Transverse colon (tissue), 4 donors: Measurements from ENCODE around the gene HOXB4. TPM values are rescaled to one million over a fixed set of nuclear protein-coding genes. Genes with fewer than 3 reads are reported as not detected.
"Not testable (repeated sequence)": the region's sequence is repeated elsewhere in the genome, so short reads cannot be mapped to it uniquely, and the experiment has no call there.

ENCODE experiments used
- DNase-seq: peaks from one replicate; pipeline ENCODE4 v3.0.0-alpha.2; 2019
- H3K27ac ChIP-seq, 4 donors: fragments of 200-600 bp; sonication (generic); 2 replicates each; pipeline ENCODE4 v1.5.1; 2016 to 2018; ENCODE audit warnings: inconsistent platforms in 4 of 4
- H3K27me3 ChIP-seq: fragments of 200-600 bp; sonication (generic); 2 replicates; pipeline ENCODE4 v1.5.1; 2017; ENCODE audit warnings: inconsistent platforms
- H3K36me3 ChIP-seq, 4 donors: fragments of 200-600 bp; sonication (generic); 2 replicates each; pipeline ENCODE4 v1.5.1; 2017 to 2019; ENCODE audit warnings: inconsistent platforms in 4 of 4
- H3K4me1 ChIP-seq, 4 donors: fragments of 200-600 bp; sonication (generic); 2 replicates each; pipeline ENCODE4 v1.5.1; 2017 to 2020; ENCODE audit warnings: inconsistent platforms in 4 of 4
- H3K4me3 ChIP-seq, 4 donors: fragments of 200-600 bp; sonication (generic); 1 replicate in 1 of 4; 2 replicates in 3 of 4; pipeline versions ENCODE4 v1.5.1 to v1.6.1; 2017 to 2019; ENCODE audit warnings: inconsistent platforms in 4 of 4
- H3K9me3 ChIP-seq, 2 donors: fragments of 200-600 bp; sonication (generic); 2 replicates each; pipeline ENCODE4 v1.5.1; 2017 to 2019; ENCODE audit warnings: inconsistent platforms in 2 of 2
- CTCF ChIP-seq, 5 experiments: fragments of 200-600 bp in 3 of 5; fragments of 450-650 bp in 2 of 5; sonication (generic) in 3 of 5; IDR thresholded peaks; 1 replicate in 2 of 5; 2 replicates in 3 of 5; pipeline ENCODE4 v1.5.1; 2016 to 2017; ENCODE audit warnings: antibody characterized with exemption in 5 of 5, inconsistent platforms in 3 of 5, mild to moderate bottlenecking in 2 of 5, moderate library complexity in 1 of 5
- EP300 ChIP-seq: sonication (generic); formaldehyde crosslinking; IDR thresholded peaks from one replicate; pipeline ENCODE4 v1.6.1; 2017; ENCODE audit warnings: antibody characterized with exemption, low read depth
- POLR2A ChIP-seq: fragments of 450-650 bp; IDR thresholded peaks from one replicate; pipeline ENCODE4 v1.6.1; 2016; ENCODE audit warnings: antibody characterized with exemption, mild to moderate bottlenecking, moderate library complexity
- POLR2AphosphoS5 ChIP-seq, 3 donors: sonication (generic); formaldehyde crosslinking; IDR thresholded peaks; one replicate each; pipeline ENCODE4 v1.6.1; 2016; ENCODE audit warnings: antibody characterized with exemption in 3 of 3
- WGBS, 2 donors: methylation state at CpG; one replicate each; pipeline ENCODE4 v1.1.5; 2018; ENCODE audit warnings: low coverage in 1 of 2; 5-methylcytosine and 5-hydroxymethylcytosine counted together
- in situ Hi-C, 4 donors: fragments of 200-750 bp; cut with MboI; loops; one replicate each; pipeline versions ENCODE4 v1.15.0 to v1.15.1; 2017; ENCODE audit warnings: low sequenced_read_pairs in 3 of 4, low pct_ligation_motif_present in 1 of 4, low pct_unique_long_range_greater_than_20kb in 1 of 4
- intact Hi-C: fragments of 100-400 bp; cut with DNase I; formaldehyde crosslinking; loops from one replicate; pipeline ENCODE4 v1.15.1; 2023; ENCODE audit warnings: low total_unique reads
- total RNA-seq, 4 donors: library from RNA; depleted of rRNA; stranded (reverse); fragments of >200 nt; gene quantifications; one replicate each; pipeline ENCODE4 v1.1.0, GENCODE V29; 2016

HOXB4 gene
- total RNA-seq, 4 donors from 2014 or later: 1.9 to 4.8 (median 2.0) TPM; not detected in 1

GRCh38 chr17:48539177-48539576, 39.0 kb downstream of the HOXB4 start:
- TF ChIP-seq EP300 (no peak), POLR2AphosphoS5 (IDR thresholded peaks at IDR 0.05) (no peak), POLR2A (no peak), CTCF (IDR thresholded peaks at IDR 0.05) (no peak)
- peaks cover 17% of the 10 kb centered on the region for H3K27me3 ChIP-seq

GRCh38 chr17:48537316-48537715, 40.8 kb downstream of the HOXB4 start:
- intact Hi-C loops (no loop called here), in situ Hi-C loops (no loop called here)
- no peak for DNase-seq
- H3K4me3 ChIP-seq: no peak overlapping the region
- no peak for TF ChIP-seq CTCF (IDR thresholded peaks at IDR 0.05)
- TF ChIP-seq EP300: no peak
- TF ChIP-seq POLR2AphosphoS5 (IDR thresholded peaks at IDR 0.05): no peak
- no peak for TF ChIP-seq POLR2A
- peaks cover 0 to 7% (median 0%) of the 10 kb centered on the region in 4 donors for H3K4me1 ChIP-seq
- no peaks in the 10 kb centered on the region for H3K9me3 ChIP-seq
- peaks cover 6% of the 10 kb centered on the region for H3K27me3 ChIP-seq
- H3K36me3 ChIP-seq: no peaks in the 10 kb centered on the region
- 94% methylated on average over 3 of the region's 3 CpGs for WGBS, 2 donors
- no peak overlapping the region for H3K27ac ChIP-seq

More at GRCh38 chr17:48539177-48539576, 39.0 kb downstream of the HOXB4 start:
- peak overlapping the region in 2 of 4 donors; percentile 94 to 95 for H3K27ac ChIP-seq
- peaks cover 0 to 20% (median 2%) of the 10 kb centered on the region in 4 donors for H3K4me1 ChIP-seq
- in situ Hi-C loops (no loop called here), intact Hi-C loops (no loop called here)
- H3K9me3 ChIP-seq: no peaks in the 10 kb centered on the region
- no peak for DNase-seq
- no peak overlapping the region for H3K4me3 ChIP-seq
- no peaks in the 10 kb centered on the region for H3K36me3 ChIP-seq
- WGBS, 2 donors: 72 to 88% methylated on average over 2 to 4 of the region's 4 CpGs

- intact Hi-C loops, in situ Hi-C loops, H3K27me3 ChIP-seq, H3K36me3 ChIP-seq, H3K4me3 ChIP-seq, DNase-seq, H3K4me1 ChIP-seq, H3K9me3 ChIP-seq, H3K27ac ChIP-seq: not testable (repeated sequence)
- WGBS, 2 donors: 90 to 95% methylated on average over 4 to 9 of the region's 9 CpGs
These were observed 42.2 kb downstream of the HOXB4 start for GRCh38 chr17:48535793-48536559.

GRCh38 chr17:48532261-48532660, 45.9 kb downstream of the HOXB4 start:
- intact Hi-C loops (no loop called here), in situ Hi-C loops (no loop called here)
- 74 to 88% methylated on average over 7 to 8 of the region's 8 CpGs for WGBS, 2 donors
- H3K4me3 ChIP-seq: no peak overlapping the region
- no peaks in the 10 kb centered on the region for H3K9me3 ChIP-seq
- TF ChIP-seq POLR2A (no peak), POLR2AphosphoS5 (IDR thresholded peaks at IDR 0.05) (no peak), EP300 (no peak), CTCF (IDR thresholded peaks at IDR 0.05) (no peak)
- peaks cover 0 to 2% (median 0%) of the 10 kb centered on the region in 4 donors for H3K4me1 ChIP-seq
- peaks cover 13% of the 10 kb centered on the region for H3K27me3 ChIP-seq
- H3K36me3 ChIP-seq: no peaks in the 10 kb centered on the region
- no peak for DNase-seq
- no peak overlapping the region for H3K27ac ChIP-seq
